Activated T-cell treated with anti-CD3 and anti-CD28 coated beads, Interleukin-2, amount 50 U/mL, for 48 hours (primary cell): ENCODE data around the gene TTC7B.

Experiments used
- DNase-seq, 2 experiments: peaks; one replicate each; pipeline ENCODE4 v3.0.0-alpha.2; 2020

The TTC7B gene

GRCh38 chr14:90587918-90588317 is 228.3 kb downstream of the TTC7B start:
- no peak for DNase-seq

DNA sequence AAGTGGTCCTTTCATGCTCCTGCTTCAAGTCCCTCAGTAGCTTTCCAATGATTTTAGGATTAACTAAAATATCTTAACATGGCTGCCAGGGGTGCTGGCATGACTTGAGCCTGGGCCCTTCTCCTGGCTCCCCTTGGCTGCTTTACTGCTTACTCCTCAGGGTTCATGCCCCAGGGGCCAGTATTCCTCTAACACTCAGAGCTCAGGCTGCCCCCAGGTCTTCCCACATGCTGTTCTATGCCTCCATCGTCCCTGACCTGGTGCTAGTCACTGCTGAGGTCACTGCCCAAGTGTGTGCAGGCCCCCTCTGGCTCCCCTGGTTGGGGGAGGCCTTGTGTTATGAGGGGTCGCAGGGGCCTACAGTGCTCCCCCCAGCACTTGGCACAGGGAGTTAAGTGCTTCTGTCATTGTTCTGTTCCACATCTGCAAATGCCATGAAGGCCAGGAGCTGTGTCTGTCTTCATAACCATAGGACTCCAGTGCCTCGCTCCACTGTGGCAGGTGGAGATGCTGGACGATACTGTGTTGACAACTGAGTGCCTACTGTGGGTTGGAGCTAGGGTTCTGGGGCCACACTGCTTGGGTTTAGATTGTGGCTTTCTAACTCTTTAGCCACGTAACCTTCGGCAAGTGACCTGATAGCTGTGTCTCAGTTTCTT is 228.8 kb downstream of the TTC7B start:
- no peak for DNase-seq

DNA sequence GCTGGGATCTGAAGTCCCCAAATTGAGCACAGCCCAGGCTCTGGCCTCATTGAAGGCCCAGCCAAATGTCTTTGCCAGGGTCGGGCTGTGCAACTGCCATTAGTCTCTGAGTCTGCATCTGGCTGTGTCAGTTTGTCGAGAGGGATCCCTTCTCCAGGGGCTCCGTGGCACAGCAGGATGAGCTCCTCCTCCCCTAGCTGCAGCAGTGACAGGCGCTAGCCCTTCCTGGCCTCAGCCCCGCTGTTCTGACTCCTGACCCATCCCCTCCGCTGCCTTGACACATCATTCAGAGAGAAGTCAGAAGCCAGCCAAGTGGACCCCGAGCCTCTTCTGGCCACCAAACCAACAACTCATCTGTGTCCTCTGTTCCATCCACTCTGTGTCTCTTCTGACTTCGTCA is 231.1 kb downstream of the TTC7B start:
- DNase-seq = no peak

- DNase-seq = no peak
Measured at GRCh38 chr14:90583916-90584605, 232.2 kb downstream of the TTC7B start.

- DNase-seq = no peak
Measured at GRCh38 chr14:90583427-90583826, 232.8 kb downstream of the TTC7B start.

DNA sequence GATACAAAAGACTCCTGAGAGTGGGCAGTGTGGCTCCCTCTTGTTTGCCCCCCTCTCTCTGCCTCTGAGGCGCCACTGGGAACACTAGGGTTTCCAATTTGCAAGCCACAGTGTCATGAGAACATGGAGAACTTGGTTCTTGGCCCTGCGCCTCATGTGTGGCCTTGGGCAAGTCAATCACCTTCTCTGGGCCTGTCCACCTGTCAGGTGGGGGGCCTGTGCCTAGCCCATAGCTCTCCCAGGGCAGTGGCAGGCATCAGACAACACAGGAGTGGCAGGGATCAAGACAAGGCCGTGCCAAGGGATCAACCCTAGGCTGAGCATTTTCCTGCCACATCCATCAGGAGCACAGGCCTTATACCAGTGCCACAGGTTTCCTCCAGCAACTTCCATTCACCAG is 234.1 kb downstream of the TTC7B start:
- no peak for DNase-seq

GRCh38 chr14:90581745-90582144 is 234.5 kb downstream of the TTC7B start:
- DNase-seq = no peak

DNA sequence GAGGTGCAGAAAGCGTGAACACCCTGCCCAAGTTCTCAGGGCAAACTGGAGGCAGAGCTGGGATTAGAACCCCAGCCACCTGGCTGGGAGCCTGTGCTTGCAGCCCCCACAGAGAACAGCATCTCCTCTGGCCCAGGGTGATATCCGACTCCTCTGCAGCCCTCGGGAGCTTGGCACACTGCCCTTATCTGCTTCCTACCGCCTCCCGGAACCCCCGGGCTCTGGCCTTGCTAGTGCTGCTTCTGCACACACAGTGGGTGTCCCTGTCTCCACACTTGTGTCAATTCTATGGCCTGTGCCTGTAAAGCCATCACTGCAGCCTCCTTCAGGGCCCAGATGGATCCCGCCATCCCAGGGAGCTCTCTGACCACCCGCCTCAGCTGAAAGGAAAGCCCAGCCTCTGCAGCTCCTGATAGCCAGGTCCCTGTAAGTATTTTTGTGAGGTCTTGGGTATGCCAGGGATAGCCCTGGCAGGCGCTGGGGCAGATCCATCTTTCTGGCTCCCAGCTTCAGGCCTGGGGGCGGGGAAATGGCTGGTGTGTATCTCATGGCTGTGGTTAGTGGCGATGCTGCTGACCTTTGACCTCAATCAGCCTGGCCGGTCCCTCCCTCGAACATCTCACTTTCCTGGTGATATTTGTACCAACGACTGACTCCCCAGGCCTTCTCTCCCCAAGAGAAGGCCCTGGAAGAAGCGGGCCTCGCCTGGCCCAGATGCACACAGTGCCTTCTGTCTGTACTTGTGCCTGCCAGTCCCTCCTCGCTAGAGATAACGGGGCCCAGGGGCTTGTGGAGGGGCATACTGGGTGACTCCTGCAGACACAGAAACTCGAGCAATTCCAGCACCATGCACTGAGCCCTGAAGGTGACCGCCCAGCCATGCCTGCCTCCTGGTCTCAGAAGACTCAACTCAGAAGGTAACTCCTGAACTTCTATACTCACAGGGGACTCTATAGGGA is 235.6 kb downstream of the TTC7B start:
- DNase-seq = no peak

DNA sequence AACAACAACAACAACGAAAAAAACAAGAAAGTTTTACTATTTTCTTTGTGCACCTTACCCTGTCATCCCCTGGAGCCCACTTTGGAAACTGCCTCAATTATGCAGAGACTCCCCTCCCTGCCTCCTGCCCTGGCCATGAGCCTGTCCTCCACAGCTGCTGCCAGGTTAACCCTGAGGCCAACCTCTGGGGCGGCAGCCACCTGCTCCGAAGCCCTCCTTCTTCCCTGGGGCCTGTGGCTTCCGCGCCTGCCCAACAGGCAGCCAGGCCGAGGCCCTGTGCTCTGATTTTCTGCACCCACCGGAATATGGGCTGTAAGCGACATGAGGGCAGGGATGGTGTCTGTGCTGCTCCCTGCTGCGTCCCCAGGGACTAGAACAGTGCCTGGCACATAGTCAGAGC is 236.4 kb downstream of the TTC7B start:
- no peak for DNase-seq

- no peak for DNase-seq
Measured at GRCh38 chr14:90579088-90579487, 237.1 kb downstream of the TTC7B start.

- DNase-seq = no peak
Measured at GRCh38 chr14:90578283-90578985, 237.8 kb downstream of the TTC7B start.

GRCh38 chr14:90577661-90578282 is 238.5 kb downstream of the TTC7B start:
- DNase-seq = no peak

DNA sequence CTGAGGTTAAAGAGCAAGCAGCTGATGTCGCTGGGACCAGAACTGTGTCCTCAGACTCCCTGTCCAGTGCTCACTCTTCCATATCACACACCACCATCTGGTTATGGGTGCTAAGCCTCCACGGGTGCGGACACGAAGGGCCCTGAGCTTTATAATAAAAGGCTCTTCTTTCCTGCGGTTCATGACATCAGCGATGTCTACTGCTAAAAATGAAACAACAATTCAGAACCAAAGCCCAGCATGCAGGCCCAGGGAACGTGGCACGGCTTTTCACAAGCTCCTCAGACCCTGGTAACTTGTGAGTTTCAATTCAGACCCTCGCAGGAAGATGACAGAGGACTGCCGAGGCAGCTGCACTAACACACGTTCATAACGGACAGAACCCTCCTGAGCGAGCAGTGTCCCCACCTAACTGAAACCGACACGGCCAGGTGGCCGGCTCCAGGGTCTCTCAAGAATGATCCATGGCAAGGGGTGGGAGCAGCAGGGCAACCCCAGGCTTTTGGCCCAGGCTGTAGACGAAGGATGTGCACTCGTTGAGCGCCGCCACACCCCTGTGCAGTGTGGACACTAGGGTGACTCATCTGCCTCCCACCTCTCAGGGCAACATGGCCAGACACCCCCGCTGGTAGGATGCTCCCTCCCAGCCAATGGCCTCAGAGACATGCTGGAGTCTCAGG is 239.1 kb downstream of the TTC7B start:
- no peak for DNase-seq

DNA sequence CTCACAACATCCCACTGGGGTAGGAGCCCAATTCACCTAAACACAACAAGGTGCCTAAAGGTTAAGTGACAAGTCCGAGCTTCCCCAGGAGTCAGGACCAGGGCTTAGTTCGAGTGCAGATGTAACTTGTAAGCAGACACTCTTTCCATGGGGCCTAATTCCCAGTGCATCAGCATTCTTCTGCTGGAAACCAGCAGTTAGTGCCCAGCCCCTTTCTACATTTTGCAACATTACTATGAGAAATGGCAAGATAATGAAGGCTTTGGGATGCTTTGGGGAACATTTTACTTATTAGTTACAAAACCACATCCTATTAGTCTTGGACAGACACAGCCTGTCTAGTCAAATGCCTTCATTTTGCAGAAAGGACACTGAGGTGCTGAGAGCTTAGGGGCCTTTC is 239.6 kb downstream of the TTC7B start:
- DNase-seq = no peak

DNA sequence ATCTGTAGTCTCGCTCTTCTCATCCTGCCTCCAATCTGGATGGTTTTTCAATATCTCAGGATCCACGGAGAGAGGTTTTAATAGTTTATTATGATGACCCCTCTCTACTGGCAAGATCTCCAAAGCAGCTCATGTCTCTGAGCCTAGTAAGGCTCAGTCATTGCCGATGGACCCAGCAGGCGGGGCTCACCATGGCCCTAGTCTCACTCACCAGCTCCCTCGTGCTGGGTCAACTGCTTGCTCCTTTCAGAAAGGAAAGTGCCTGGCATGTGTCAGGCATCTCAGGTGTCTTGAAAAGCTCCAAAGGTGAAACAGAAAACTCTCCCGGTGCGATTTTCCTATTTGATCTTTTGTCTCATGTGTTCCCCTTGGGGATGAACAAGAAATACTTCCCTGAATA is 240.4 kb downstream of the TTC7B start:
- no peak for DNase-seq

DNA sequence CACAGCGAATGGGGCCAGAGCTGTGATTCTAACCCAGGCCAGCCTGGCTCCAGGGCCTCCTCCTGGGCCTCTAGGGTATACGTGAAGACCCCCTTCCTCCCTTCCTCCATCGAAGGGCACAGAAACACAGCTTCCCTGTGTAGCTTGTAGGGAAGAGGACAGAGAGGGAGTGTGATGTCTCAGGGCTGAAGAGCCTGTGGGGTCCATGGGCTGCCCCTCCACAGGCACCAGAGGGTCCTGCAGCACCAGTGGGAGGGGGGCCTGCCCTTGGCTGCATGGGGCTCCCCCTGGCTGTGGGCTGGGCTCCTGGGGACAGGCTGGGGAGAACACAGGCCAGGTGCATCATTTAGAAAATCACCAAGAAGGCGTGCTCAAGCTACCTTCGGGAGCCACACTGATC is 240.9 kb downstream of the TTC7B start:
- no peak for DNase-seq

DNA sequence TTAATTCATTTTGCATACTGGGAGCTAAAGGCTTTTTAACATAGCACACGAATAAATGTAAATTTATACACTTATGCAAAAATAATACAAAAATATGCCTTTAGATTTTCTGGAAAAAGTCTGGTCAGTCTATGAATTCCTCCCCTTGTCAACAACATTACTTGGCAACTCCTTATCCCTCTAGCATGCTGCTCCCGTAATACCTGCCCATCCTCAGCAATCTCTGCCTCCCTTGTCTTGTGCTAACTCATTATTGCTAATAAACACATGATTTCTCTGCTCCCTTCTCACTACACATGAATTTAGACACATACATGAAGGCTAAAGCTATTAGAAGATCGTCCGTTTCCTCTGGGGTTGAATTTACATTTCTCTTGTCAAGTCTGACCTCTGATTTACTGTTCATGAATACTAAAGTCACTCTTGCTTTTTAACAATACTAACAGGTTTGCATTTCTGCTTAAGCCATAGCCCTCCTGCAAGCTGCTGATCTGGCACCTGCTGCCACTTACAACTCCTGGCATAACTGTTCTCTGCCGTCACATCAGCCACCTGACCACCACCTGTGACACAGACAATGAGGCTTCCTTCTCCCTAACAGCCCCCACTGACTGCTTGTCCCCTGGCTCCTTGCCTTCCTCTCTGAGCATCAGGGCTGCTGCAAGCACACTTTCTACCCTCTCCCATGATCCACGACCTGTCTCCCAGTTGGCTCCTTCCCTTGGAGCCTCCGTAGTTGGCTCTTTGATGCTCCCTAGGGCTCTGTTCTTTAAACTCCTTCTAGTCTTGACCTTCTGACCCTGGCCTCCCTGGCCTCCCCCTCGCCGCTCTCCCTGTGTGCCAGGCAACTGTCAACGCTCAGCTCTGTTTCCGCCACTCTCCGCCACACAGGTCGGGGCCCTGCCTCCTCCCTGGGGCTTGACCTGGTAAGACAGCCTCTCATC is 241.8 kb downstream of the TTC7B start:
- DNase-seq = no peak

DNA sequence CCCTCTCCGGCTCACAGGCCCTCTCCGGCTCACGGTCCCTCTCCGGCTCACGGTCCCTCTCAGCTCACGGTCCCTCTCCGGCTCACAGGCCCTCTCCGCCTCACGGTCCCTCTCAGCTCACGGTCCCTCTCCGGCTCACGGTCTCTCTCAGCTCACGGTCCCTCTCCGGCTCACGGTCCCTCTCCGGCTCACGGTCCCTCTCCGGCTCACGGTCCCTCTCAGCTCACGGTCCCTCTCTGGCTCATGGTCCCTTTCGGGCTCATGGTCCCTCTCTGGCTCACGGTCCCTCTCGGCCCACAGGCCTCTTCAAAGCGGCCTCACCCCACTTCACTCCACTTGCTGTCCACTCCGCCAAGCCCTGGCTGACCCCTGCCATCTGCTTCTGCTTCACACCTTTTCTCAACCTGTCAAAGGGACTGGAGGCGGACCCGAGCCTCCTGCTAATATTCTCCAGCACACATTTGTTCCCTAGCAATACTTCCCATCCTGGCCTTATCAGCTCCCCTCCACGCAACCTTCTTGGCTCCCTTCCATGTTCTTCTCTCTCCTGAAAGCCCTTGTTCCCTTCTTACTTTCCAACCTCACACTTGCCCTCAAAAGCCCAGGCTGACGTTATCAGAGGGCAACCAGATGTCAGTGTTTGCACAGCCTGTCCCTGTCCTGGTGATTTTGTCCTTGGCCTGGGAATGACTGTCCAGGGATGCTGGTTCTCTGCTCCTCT is 242.7 kb downstream of the TTC7B start:
- no peak for DNase-seq

- DNase-seq = no peak
Measured at GRCh38 chr14:90572441-90573150, 243.6 kb downstream of the TTC7B start.
